Measurements from ENCODE around the gene ELANE.

ELANE gene

DNA sequence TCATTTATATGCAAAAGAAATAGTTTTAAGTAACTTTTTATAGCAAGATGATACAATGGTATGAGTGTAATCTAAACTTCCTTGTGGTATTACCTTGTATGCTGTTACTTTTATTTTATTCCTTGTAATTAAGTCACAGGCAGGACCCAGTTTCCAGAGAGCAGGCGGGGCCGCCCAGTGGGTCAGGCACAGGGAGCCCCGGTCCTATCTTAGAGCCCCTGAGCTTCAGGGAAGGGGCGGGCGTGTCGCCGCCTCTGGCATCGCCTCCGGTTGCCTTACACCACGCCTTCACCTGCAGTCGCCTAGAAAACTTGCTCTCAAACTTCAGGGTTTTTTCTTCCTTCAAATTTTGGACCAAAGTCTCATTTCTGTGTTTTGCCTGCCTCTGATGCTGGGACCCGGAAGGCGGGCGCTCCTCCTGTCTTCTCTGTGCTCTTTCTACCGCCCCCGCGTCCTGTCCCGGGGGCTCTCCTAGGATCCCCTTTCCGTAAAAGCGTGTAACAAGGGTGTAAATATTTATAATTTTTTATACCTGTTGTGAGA is 40.5 kb upstream of the ELANE start:
- H3K4me3 ChIP-seq (ENCODE audit: severe bottlenecking), result no peak overlapping the region
- H3K9me3 ChIP-seq (ENCODE audit: severe bottlenecking), result no peaks in the 10 kb centered on the region
- ATAC-seq (ENCODE audit: low read depth) (no peak), DNase-seq (ENCODE audit: low spot score) (no peak)
- H3K36me3 ChIP-seq (ENCODE audit: low read depth), result peaks cover 53% of the 10 kb centered on the region
- no peaks in the 10 kb centered on the region for H3K27me3 ChIP-seq (ENCODE audit: insufficient read depth, poor library complexity, severe bottlenecking)
- H3K4me1 ChIP-seq (ENCODE audit: insufficient read depth, poor library complexity, severe bottlenecking), result no peaks in the 10 kb centered on the region
- no peak overlapping the region for H3K27ac ChIP-seq (ENCODE audit: poor library complexity, severe bottlenecking)
- TF ChIP-seq, protein P1, sequence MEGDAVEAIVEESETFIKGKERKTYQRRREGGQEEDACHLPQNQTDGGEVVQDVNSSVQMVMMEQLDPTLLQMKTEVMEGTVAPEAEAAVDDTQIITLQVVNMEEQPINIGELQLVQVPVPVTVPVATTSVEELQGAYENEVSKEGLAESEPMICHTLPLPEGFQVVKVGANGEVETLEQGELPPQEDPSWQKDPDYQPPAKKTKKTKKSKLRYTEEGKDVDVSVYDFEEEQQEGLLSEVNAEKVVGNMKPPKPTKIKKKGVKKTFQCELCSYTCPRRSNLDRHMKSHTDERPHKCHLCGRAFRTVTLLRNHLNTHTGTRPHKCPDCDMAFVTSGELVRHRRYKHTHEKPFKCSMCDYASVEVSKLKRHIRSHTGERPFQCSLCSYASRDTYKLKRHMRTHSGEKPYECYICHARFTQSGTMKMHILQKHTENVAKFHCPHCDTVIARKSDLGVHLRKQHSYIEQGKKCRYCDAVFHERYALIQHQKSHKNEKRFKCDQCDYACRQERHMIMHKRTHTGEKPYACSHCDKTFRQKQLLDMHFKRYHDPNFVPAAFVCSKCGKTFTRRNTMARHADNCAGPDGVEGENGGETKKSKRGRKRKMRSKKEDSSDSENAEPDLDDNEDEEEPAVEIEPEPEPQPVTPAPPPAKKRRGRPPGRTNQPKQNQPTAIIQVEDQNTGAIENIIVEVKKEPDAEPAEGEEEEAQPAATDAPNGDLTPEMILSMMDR (IDR thresholded peaks at IDR 0.05; ENCODE audit: poor library complexity, severe bottlenecking), result no peak

DNA sequence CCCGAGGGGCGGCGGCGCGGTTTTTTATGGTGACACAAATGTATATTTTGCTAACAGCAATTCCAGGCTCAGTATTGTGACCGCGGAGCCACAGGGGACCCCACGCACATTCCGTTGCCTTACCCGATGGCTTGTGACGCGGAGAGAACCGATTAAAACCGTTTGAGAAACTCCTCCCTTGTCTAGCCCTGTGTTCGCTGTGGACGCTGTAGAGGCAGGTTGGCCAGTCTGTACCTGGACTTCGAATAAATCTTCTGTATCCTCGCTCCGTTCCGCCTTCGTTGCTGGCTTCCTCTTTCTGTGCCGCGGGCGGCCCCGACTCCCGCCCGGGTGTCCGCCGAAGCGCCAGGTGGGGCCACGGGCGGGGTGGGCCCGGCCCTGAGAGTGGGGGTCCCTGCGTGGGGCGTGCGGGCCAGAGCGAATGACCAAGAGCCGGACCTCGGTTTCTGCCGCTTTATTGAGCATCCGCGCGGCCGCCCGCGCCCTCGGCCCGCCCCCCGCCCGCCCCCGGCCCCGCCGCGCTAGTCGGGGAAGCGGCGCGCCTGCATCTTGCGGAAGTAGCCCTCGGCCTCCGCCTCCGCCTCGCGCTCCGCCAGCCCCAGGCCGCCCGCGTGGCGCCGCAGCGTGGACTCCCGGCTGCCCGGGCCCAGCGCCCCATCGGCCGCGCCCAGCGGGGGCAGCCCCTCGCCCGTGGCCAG is 39.9 kb upstream of the ELANE start:
- no peaks in the 10 kb centered on the region for H3K9me3 ChIP-seq (ENCODE audit: severe bottlenecking)
- no peaks in the 10 kb centered on the region for H3K4me1 ChIP-seq (ENCODE audit: insufficient read depth, poor library complexity, severe bottlenecking)
- H3K27ac ChIP-seq (ENCODE audit: poor library complexity, severe bottlenecking), result no peak overlapping the region
- DNase-seq (ENCODE audit: low spot score) (no peak), ATAC-seq (ENCODE audit: low read depth) (no peak)
- H3K4me3 ChIP-seq (ENCODE audit: severe bottlenecking), result no peak overlapping the region
- H3K27me3 ChIP-seq (ENCODE audit: insufficient read depth, poor library complexity, severe bottlenecking), result no peaks in the 10 kb centered on the region
- peaks cover 47% of the 10 kb centered on the region for H3K36me3 ChIP-seq (ENCODE audit: low read depth)
- TF ChIP-seq, protein P1 (IDR thresholded peaks at IDR 0.05; ENCODE audit: poor library complexity, severe bottlenecking), result no peak

DNA sequence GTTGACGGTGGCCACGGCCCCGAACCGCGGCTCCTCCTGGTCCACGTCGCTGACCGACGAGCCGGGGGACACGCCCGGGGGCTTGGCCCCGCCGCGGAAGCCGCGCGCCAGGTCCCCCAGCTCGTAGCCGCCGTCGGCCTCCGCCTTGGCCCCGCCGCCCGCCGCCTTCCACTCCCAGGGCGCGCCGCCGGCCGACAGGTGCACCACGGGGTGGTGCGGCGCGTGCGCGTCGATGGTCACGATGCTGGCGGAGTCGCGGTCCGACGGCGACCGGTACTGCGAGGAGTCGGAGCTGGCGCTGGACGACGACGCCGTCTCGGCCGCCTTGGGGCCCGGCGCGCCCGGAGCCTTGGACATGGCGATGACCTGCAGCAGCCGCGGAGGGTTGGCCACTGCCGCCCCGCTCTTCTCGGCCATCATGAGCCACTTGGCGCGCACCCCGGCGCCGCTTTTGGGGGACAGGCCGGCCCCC is 39.3 kb upstream of the ELANE start:
- Histone ChIP-seq H3K36me3 (ENCODE audit: low read depth) (peaks cover 41% of the 10 kb centered on the region), H3K9me3 (ENCODE audit: severe bottlenecking) (no peaks in the 10 kb centered on the region)

DNA sequence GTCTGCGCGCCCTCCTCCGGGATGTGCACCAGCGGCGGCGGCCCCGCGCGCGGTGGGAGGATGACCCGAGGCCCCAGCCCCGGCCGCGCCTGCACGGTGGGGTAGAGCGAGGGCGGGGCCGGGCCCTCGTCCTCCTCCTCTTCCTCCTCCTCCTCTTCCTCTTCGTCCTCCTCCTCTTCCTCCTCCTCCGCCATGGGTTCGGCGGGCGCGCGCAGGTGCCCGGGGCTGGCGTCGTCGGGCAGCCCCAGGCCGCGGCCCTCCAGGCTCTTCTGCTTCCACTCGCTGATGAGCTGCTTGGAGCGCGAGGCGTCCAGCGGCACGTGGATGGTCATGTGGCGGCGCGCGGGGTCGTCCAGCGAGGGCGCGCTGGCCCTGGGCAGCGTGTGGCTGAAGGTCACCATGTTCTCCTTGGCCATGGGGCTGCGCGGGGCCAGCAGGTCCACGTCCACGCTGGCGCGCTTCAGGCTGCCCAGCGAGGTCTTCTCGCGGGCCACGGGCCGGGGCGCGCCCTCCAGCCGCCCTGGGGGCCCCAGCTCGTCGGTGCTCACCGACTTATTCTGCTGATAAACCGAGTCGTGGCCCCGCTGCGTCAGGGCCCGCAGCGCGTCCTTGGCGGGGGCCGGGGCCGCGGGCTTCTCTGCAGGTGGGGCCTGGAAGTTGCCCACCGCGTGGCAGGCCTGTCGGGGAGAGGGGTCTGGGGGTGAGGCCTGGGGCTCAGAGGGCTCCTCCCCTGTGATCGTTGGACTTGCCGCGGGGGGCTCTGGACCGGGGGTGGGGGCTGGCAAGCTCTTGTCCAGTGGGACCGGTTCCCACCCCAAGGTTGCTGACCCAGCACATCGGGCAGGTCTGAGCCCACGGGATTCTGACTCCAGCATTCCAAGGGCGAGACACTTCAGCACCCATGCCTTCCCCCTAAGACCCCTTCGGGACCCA is 38.6 kb upstream of the ELANE start:
- no peak for DNase-seq (ENCODE audit: low spot score)
- no peaks in the 10 kb centered on the region for H3K4me1 ChIP-seq (ENCODE audit: insufficient read depth, poor library complexity, severe bottlenecking)
- H3K9me3 ChIP-seq (ENCODE audit: severe bottlenecking), result no peaks in the 10 kb centered on the region
- no peaks in the 10 kb centered on the region for H3K27me3 ChIP-seq (ENCODE audit: insufficient read depth, poor library complexity, severe bottlenecking)
- TF ChIP-seq, protein P1 (IDR thresholded peaks at IDR 0.05; ENCODE audit: poor library complexity, severe bottlenecking), result no peak
- no peak overlapping the region for H3K27ac ChIP-seq (ENCODE audit: poor library complexity, severe bottlenecking)
- peak; percentile 9; the same call in 1 of the 3 replicates for ATAC-seq (ENCODE audit: low read depth)
- no peak overlapping the region for H3K4me3 ChIP-seq (ENCODE audit: severe bottlenecking)
- H3K36me3 ChIP-seq (ENCODE audit: low read depth), result peaks cover 36% of the 10 kb centered on the region

More for the DNA sequence above, 39.3 kb upstream of the ELANE start:
- no peak for DNase-seq (ENCODE audit: low spot score)
- H3K4me3 ChIP-seq (ENCODE audit: severe bottlenecking), result no peak overlapping the region
- no peaks in the 10 kb centered on the region for H3K4me1 ChIP-seq (ENCODE audit: insufficient read depth, poor library complexity, severe bottlenecking)
- ATAC-seq (ENCODE audit: low read depth), result no peak
- no peaks in the 10 kb centered on the region for H3K27me3 ChIP-seq (ENCODE audit: insufficient read depth, poor library complexity, severe bottlenecking)
- no peak overlapping the region for H3K27ac ChIP-seq (ENCODE audit: poor library complexity, severe bottlenecking)
- TF ChIP-seq, protein P1 (IDR thresholded peaks at IDR 0.05; ENCODE audit: poor library complexity, severe bottlenecking), result no peak
